ENCODE data around the gene PHF13.

- TF ChIP-seq POLR2A (IDR thresholded peaks at IDR 0.05) = no peak
- TF ChIP-seq, protein P1, sequence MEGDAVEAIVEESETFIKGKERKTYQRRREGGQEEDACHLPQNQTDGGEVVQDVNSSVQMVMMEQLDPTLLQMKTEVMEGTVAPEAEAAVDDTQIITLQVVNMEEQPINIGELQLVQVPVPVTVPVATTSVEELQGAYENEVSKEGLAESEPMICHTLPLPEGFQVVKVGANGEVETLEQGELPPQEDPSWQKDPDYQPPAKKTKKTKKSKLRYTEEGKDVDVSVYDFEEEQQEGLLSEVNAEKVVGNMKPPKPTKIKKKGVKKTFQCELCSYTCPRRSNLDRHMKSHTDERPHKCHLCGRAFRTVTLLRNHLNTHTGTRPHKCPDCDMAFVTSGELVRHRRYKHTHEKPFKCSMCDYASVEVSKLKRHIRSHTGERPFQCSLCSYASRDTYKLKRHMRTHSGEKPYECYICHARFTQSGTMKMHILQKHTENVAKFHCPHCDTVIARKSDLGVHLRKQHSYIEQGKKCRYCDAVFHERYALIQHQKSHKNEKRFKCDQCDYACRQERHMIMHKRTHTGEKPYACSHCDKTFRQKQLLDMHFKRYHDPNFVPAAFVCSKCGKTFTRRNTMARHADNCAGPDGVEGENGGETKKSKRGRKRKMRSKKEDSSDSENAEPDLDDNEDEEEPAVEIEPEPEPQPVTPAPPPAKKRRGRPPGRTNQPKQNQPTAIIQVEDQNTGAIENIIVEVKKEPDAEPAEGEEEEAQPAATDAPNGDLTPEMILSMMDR (IDR thresholded peaks at IDR 0.05) = no peak
Measured at GRCh38 chr1:6637770-6638169, 24.2 kb downstream of the PHF13 start.

All from gastroesophageal sphincter (tissue), 3 donors.